HG03469 (cell line): Measurements from ENCODE around the gene WNT6.
"Not testable (repeated sequence)": the region's sequence is repeated elsewhere in the genome, so short reads cannot be mapped to it uniquely, and the experiment has no call there.

Source experiments
- ATAC-seq: cut with Tn5 transposase; IDR thresholded peaks from one replicate; pipeline ENCODE4 v1.9.1; 2021; ENCODE audit warnings: mild to moderate bottlenecking, moderate library complexity, moderate number of reproducible peaks; ENCODE audit not compliant: unreplicated experiment

WNT6 gene

DNA sequence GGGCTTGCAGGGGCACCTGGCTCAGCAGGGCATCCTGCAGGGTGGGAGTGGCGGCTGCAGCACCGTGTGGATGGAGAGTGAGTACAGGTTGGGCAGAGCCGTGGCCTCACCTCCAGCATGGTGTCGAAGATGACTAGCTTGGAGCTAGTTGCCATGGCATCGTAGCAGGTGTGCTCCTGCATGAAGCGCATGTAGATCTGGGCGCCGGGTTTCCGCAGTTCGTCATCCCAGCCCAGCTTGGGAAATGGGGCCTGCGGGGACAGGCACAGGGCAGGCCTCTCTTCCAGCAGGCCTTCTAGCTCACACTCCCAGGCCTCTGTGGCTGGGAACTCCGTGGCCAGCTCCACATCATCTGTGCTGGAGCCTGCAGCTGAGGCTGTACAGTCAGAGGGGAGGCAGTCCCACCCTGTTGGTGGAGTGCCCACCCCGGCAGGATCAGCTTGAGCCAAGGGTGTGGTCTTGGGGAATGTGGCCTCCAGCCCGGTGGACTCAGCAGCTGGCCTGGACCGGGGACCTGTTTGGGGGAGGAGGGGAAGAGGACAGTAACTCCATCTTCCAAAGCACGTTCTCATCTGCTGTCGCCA is 29.6 kb upstream of the WNT6 start:
- no peak for ATAC-seq

DNA sequence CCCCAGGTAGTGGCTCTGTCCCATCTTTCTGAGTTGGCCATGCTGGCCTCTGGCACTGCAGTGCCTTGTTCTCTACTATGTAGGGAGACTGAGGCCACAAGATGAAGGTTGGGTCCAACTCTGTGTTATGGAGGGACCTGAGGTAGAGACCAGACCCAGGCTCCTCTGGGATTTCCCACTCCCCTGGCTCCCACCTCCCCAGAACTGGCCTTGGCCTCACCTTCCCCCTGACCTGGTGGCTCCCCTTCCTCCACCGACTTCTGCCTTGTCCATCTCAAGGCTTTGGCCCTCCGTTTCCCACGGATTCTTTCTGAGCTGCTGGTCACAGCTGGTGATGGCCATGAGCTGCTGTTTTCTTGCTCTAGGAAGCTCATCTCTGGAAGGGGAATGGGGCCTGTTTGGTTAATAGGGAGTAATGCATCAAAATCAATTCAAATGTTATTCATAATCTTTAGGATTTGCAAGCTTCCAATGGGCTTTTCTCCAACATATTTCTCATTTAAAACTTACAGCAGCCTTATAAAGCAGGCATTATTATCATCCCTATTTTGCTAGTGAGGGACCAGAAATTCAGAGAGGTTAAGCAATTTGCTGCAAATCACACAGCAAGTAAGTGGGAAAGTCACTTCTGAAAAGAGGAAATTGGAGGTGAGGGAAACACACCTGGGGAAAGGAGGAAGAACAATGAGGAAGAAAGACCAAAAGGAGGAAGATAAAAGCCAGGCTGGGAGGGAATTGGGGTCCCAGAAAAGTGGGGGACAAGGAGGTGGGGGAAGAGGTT is 28.9 kb upstream of the WNT6 start:
- ATAC-seq = no peak

DNA sequence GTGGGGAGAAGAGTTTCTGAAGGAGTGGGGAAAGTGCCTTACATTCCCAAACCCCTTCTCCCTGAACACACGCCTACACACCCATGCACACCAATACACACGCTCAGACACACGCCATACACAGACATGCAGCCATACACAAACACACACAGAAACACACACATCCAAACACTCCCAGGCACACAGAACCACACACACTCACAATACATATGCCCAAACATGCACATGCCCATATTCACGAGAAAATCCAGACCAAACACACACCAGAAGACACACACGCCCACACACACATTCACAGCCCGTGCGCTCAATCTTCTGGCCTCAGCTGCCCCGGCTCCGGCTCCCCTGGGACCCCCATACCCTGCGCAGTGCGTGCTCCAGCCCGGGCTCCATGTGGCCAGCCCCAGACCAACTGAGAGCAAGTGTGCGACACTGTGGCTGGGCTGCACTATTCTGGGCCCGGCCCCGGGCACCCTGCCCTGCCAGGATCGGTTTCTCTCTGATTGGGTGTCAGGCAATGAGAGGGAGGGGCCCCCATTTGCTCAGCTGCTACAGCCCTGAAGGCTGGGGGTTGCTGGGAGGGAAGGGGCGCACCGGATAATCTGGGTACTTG is 28.1 kb upstream of the WNT6 start, which contains the start of gene PRKAG3:
Gene PRKAG3, minus strand, starts transcription at position 426 of the 613 bp plus-strand sequence.
- no peak for ATAC-seq

- no peak for ATAC-seq
Measured at GRCh38 chr2:218832081-218832480, 27.5 kb upstream of the WNT6 start.

DNA sequence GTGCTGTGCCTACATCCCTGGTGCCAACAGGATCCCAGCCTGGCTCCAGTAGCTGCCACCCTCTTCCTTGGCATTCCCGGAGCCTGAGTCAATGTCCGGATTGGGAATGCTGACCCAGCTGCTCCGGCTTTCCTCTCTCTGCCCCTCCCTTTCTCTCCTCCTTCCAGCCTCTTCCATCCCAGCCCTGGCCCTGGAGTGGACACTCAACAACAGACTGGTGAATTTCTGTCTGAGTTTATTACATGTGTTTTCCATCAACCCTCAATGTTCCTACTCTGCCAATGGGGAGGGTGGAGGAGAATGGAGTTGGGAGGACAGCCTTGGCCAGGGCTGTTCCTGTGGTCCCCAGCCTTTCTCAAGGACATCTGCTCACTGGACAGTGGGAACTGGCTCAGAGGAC is 27.1 kb upstream of the WNT6 start:
- no peak for ATAC-seq

DNA sequence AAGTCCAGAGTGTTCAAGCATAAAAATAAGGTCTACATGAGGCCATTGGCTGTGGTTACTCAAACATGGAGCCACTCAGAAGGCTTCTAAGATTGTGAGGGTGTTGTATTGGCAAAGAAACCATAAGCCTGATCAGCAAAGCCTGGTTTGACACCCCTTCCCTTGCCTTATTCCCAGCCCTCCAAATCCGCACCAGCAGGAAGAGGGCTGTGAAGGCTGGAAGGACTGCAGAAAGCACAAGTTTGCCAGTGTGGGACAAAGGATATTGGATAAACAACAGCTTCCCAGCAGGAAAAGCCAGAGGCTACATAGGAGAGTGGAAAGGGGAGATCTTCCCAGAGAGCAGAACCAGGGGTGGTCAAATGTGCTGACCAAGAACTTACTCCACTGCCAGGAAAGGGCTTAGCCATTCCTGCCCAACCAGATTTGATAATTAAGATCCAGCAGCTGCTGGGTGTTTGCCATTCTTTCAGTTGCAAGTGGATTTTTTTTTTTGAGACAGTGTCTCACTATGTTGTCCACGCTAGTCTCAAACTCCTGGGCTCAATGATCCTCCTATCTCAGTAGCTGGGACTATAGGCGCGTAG is 26.5 kb upstream of the WNT6 start:
- no peak for ATAC-seq

GRCh38 chr2:218834685-218835084 is 24.9 kb upstream of the WNT6 start:
- no peak for ATAC-seq

- no peak for ATAC-seq
Measured at GRCh38 chr2:218837495-218837894, 22.1 kb upstream of the WNT6 start.

DNA sequence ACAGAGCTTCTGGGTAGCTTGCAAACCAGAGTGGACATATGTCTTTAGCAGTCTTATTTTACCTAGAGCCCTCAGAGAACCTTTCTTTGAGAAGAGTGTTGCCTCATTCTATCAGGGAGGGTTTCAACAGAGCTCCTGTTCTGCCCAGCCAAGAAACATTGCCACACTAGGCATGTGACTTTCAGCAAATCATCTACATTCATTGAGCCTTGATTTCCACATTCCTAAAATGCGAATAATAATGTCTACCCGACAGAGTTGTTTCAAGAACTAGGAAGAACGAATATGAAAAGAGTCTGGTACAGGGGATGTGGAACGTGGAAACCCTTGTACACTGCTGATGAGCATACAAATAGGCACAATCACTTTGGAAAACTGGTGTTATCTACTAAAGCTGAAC is 20.2 kb upstream of the WNT6 start:
- ATAC-seq = no peak

DNA sequence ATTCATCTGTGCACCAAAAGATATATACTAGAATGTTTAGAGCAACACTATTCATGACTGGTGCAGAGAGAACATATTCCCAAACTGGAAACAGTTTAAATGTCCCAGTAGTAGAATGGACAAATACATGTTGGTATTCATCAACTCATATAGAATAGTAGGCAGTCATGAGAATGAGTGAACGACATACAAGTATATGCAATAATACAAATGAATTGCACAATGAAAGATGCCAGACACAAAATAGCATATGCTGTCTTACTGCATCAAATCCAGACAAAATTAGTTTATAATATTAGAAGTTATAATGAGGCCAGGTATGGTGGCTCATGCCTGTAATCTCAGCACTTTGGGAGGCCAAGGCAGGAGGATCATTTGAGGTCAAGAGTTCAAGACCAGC is 19.7 kb upstream of the WNT6 start:
- no peak for ATAC-seq

DNA sequence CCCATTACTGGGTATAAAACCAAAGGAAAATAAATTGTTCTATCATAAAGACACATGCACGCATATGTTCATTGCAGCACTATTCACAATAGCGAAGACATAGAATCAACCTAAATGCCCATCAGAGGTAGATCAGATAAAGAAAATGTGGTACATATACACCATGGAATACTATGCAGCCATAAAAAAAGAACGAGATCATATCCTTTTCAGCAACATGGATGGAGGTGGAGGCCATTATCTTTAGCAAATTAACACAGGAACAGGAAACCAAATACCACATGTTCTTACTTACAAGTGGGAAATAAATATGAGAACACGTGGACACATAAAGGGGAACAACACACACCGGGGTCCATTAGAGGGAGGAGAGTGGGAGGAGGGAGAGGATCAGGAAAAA is 15.3 kb upstream of the WNT6 start:
- ATAC-seq = not testable (repeated sequence)

- not testable (repeated sequence) for ATAC-seq
Measured at GRCh38 chr2:218846963-218847362, 12.6 kb upstream of the WNT6 start.

DNA sequence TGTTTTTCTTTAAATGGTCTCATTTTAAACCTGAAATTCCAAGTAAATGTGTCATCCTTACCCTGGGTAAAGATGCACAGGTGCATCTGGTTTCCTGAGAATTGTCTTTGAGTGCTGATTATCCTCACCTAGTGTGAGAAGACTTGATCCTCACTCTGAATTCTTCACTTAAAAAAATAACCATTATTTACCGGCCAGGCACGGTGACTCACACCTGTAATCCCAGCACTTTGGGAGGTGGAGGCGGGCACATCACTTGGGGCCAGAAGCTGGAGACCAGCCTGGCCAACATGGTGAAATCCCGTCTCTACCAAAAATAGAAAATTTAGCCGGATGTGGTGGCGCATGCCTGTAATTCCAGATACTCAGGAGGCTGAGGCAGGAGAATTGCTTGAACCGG is 9.9 kb upstream of the WNT6 start:
- no peak for ATAC-seq

GRCh38 chr2:218850796-218851195 is 8.8 kb upstream of the WNT6 start:
- ATAC-seq = no peak

DNA sequence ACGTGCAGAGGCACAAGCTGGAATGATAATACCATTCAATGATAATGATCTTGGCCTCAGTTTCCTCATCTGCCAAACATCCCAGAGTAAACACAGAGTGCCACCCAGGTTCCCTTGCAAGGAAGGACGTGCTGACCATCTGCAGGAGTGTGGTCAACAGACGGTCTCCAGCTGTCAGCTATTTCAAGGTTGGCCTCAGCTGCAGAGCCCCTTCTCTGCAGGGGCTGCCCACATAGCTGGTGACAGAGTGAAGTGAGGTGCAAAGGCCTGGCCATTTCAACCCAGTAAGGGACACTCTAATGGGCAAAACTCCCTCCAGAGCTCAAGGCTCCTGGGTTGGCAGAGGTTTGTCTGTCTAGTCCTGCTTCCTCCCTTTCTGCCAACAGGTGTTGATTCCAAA is 8.3 kb upstream of the WNT6 start:
- ATAC-seq = no peak

DNA sequence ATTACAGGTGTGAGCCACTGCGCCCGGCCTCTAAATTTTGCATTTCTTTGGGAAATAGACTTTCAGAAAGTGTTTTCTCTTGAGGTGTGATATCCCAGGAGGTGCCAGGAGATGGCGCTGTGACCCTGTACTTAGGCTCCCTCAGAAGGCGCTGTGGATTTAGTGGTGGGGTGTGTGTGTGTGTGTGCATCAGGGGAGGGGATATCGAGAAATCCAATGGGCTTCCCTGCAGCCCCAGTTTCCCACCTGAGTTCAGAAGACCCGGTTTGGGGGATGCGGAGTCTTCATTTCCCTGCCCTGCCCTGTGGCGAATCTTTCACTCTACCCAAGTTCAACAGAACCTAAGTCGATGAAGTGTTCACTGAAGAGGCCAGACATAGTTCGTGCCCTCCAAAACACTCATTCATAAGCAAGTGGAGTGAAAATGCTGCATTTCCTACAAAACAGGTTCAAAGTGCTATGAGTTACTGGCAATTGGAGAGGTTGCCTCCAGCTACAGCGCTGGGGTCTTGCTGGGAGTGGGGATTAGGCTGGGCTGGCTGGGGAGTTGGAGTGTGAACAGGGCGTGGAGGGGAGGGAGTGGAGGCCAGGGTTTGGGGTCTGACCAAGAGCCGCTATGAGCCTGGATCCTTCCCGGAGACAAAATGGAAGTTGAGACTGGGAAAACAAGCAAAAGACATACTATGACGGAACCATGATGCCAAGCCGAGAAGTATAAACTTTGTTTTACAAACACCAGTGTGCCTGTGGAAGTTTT is 6.5 kb upstream of the WNT6 start:
- ATAC-seq = no peak

DNA sequence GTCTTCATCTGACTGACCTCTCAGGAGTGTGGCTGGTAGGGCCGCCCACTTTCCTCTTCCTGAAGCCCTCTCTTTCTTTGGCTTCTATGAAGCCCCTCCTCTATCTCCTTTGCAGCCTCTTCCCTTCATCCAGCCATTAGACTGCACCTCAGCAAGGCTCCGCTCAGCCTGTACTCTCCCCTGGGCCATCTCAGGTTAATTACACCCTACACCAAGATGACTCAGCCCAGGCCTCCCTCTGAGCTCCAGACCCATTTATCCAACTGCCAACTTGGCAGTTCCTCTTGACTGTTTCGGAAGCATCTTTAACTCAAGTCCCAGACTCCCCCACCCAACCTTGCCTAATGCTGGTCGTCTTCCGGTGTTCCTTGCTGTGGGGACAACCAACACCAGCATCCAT is 5.8 kb upstream of the WNT6 start:
- ATAC-seq = no peak

GRCh38 chr2:218854860-218855259 is 4.7 kb upstream of the WNT6 start:
- ATAC-seq = no peak

DNA sequence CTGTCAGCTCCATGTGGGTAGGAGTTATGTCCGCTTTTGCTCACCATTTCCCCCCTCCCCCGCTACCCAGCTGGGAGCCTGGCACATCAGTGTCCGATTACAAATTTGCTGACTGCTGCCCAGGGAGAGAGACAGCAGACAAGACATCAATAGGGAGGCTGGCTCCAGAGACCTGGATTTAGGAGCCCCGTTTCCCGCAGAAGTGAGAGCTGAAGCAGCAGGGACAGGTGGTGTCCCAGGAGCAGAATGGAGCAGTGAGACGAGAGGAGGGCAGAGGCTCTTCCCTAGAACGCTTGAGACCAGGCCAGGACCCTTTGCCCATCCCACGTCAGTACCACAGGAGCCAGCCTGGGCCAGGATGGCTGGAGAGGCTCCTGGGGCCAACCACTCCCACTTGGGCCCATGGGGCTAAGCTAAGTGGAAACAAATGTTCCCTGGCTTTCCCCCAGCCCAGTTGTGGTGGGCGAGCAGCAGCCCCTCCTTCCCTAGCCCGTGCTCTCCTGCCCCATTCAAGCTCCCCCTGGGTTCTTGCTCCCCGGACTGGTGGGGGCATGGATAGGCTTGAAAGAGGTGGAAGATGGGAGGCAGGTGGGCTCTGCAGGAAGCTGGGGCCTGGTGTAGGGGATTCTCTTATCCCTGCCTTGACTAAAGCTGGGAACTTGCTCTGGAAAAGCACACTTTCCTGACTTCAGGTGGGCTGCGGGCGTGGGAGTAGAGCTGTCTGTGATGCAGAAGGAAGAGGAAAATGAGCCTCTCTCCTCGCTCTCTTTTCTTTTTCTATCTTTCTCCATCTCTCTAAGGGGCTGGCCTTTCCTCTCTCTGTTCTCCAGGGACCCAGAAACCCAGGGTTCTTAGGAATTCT is 4.1 kb upstream of the WNT6 start:
- ATAC-seq = no peak
